VCaP (cell line): ENCODE results near the gene TLE7.

ENCODE experiments used
- H3K27ac ChIP-seq: fragments of 450-650 bp; 2 replicates; pipeline ENCODE4 v1.5.1; 2017
- TF ChIP-seq, protein P1 (sequence below): fragments of 450-650 bp; conservative IDR thresholded peaks from 2 replicates; pipeline ENCODE4 v1.5.1; 2017; ENCODE audit warnings: mild to moderate bottlenecking, moderate library complexity

The TLE7 gene

DNA sequence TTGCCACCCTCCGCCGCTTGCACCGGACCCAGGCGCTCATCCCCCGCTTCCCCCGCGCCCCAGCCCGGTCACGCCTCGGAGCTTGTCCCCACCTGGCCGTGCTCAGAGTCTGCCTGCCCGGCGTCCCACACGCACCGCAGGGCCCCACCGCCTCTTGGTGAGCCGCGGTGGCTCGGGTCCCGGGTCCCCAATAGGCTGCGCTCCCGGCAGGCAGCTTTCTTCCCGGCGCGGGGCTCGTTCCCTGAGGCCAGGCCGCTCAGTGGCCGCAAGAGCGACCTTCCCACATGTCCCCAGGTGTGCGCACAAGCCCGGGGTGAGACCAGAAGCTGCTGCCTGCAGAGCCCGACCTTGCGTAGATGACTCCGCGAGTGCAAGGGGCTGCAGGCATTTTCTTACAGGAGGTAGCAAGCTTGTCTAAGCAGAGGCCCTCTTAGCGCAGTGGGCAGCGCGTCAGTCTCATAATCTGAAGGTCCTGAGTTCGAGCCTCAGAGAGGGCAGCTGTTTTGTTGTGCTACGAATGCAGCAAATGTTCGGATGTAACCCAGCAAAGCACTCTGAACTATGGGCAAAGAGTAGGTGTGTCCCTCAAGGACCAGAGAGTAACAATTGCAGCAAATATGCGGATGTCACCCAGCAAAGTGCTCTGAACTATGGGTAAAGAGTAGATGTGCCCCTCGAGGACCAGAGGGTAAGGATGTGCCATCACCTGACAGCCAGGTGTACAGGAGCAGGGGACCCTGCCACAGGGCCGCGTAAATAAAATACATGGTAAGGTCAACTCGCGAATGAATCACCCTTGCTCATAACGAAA is 15.6 kb downstream of the TLE7 start:
- no peak overlapping the region for H3K27ac ChIP-seq
- TF ChIP-seq, protein P1, sequence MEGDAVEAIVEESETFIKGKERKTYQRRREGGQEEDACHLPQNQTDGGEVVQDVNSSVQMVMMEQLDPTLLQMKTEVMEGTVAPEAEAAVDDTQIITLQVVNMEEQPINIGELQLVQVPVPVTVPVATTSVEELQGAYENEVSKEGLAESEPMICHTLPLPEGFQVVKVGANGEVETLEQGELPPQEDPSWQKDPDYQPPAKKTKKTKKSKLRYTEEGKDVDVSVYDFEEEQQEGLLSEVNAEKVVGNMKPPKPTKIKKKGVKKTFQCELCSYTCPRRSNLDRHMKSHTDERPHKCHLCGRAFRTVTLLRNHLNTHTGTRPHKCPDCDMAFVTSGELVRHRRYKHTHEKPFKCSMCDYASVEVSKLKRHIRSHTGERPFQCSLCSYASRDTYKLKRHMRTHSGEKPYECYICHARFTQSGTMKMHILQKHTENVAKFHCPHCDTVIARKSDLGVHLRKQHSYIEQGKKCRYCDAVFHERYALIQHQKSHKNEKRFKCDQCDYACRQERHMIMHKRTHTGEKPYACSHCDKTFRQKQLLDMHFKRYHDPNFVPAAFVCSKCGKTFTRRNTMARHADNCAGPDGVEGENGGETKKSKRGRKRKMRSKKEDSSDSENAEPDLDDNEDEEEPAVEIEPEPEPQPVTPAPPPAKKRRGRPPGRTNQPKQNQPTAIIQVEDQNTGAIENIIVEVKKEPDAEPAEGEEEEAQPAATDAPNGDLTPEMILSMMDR, result no peak

DNA sequence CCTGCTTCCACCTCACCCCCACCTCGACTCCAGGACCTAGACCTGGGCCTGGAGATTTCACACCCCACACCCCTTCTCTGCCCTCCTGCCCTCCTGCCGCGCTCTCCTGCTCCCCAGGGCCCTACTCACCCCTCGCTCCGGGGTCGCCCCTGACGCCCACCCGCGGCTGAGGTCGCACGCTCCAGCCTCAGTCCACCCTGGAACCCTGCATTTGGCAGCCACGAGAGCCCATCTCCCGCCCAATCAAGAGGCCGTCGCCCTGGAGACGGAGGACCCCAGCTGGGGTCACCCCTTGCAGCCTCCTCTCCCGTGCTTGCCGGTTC is 16.1 kb downstream of the TLE7 start:
- TF ChIP-seq, protein P1, result no peak
- no peak overlapping the region for H3K27ac ChIP-seq

DNA sequence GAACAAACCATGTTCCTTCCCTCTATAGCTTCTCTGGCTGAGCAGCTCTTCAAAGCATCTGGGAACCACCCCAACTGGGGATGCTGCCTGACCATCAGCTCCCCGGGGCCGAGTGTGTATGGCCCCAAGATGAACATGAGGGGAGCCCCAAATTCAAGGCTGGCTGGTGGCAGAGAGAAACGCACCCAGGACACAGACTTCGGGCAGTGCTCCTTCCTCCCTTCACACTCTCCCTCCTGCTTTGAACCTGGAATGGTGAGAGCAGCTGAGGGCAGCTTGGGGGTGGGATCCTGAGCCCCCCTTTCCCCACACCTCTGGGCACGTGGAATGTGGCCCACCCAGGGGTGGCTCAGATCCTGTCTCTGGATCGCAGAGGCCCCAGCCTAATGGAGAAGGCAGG is 17.2 kb downstream of the TLE7 start:
- no peak overlapping the region for H3K27ac ChIP-seq
- TF ChIP-seq, protein P1, result no peak

DNA sequence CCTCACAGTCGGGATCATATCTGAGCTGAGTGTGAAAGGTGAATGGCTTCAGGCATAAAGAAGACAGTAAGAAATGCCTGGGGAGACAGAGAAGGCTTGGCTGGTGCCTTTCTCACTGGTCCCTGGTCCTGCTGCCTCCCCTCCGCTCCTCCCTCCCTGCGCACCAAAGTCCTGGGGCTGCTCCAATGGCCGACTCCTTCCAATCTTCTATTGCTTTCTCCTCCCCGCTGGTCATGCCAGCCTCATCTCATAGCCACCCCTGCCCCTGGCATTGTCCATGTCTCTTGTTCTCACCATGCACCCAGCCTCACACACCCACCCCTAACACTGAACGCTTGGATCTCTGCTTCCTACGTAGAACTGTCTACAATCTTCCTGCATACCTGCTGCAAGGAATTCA is 18.0 kb downstream of the TLE7 start:
- TF ChIP-seq, protein P1, result no peak
- no peak overlapping the region for H3K27ac ChIP-seq

DNA sequence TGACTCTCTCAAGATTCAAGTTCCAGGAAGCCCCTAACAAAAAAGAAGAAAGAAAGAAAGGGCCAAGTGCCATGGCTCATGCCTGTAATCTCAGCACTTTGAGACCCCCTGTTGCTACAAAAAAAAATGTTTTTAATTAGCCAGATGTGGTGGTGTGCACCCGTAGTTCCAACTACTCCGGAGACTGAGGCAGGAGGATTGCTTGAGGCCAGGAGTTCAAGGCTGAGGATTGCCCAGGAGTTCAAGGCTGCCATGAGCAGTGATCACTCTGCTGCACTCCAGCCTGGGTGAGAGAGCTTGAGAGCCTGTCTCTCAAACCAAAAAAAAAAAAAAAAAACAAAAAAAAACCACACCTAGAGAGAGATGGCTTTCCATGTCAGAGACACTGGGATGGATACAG is 18.8 kb downstream of the TLE7 start:
- H3K27ac ChIP-seq, result no peak overlapping the region
- TF ChIP-seq, protein P1, result no peak

DNA sequence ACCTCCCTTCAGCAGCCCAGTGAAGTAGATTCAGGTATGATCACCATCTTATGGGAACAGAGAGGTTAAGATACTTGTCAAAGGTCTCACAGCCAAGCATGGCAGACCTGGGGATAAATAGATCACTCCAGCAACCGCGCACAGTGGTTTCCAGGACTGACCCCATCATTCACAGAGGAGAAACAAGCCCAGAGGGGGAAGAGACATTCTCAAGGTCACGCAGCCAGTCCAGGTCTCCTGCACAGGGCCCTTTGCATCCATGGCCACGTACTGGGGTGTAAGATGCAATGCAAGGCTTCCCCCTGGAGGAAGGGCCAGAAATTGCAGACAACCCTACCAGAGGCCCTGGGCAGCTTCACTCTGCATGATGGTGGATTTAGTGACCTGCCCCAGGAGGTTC is 19.9 kb downstream of the TLE7 start:
- H3K27ac ChIP-seq, result no peak overlapping the region
- TF ChIP-seq, protein P1, result peak; percentile 55

DNA sequence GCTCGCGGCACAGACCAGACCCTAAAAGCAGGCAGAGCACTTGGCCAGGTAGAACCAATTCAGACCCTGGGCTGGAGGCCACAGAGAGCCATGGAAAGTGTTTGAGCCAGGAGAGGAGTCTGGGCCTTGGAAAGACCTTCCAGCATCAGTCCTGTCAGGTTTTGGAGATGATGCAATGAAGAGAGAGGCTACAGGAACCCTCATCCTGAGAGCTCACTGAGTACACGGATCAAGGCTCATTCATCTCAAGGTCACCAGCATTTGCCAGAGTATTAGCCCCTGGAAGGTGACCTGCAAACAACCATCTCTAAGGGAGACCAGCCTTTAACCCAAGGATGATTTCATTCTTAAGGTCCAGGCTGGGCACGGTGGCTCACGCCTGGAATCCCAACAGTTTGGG is 27.8 kb downstream of the TLE7 start:
- TF ChIP-seq, protein P1, result no peak
- no peak overlapping the region for H3K27ac ChIP-seq
